HL-60 (cell line): ENCODE data around the gene QRSL1.

Experiments used
- GABPA ChIP-seq: IDR thresholded peaks from 2 replicates; pipeline ENCODE4 v1.6.1; 2012; ENCODE audit warnings: low read depth
- POLR2AphosphoS5 ChIP-seq: IDR thresholded peaks from 2 replicates; pipeline ENCODE4 v1.6.1; 2012; ENCODE audit warnings: low read depth
- SPI1 ChIP-seq: IDR thresholded peaks from 2 replicates; pipeline ENCODE4 v1.6.1; 2012; ENCODE audit warnings: low read depth, mild to moderate bottlenecking, borderline replicate concordance
- TF ChIP-seq, protein P1 (sequence below): IDR thresholded peaks from one replicate; pipeline ENCODE4 v1.5.1; 2011; ENCODE audit warnings: low read length, control low read depth, inconsistent platforms; ENCODE audit not compliant: insufficient read depth
- TF ChIP-seq, protein P2 (sequence below): IDR thresholded peaks from 2 replicates; pipeline ENCODE4 v1.6.1; 2012; ENCODE audit warnings: low read depth; ENCODE audit not compliant: insufficient replicate concordance

GRCh38 chr6:106617302-106617701, 12.1 kb upstream of the QRSL1 start:
- TF ChIP-seq, protein P1, sequence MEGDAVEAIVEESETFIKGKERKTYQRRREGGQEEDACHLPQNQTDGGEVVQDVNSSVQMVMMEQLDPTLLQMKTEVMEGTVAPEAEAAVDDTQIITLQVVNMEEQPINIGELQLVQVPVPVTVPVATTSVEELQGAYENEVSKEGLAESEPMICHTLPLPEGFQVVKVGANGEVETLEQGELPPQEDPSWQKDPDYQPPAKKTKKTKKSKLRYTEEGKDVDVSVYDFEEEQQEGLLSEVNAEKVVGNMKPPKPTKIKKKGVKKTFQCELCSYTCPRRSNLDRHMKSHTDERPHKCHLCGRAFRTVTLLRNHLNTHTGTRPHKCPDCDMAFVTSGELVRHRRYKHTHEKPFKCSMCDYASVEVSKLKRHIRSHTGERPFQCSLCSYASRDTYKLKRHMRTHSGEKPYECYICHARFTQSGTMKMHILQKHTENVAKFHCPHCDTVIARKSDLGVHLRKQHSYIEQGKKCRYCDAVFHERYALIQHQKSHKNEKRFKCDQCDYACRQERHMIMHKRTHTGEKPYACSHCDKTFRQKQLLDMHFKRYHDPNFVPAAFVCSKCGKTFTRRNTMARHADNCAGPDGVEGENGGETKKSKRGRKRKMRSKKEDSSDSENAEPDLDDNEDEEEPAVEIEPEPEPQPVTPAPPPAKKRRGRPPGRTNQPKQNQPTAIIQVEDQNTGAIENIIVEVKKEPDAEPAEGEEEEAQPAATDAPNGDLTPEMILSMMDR: no peak
- no peak for TF ChIP-seq GABPA
- TF ChIP-seq, protein P2, sequence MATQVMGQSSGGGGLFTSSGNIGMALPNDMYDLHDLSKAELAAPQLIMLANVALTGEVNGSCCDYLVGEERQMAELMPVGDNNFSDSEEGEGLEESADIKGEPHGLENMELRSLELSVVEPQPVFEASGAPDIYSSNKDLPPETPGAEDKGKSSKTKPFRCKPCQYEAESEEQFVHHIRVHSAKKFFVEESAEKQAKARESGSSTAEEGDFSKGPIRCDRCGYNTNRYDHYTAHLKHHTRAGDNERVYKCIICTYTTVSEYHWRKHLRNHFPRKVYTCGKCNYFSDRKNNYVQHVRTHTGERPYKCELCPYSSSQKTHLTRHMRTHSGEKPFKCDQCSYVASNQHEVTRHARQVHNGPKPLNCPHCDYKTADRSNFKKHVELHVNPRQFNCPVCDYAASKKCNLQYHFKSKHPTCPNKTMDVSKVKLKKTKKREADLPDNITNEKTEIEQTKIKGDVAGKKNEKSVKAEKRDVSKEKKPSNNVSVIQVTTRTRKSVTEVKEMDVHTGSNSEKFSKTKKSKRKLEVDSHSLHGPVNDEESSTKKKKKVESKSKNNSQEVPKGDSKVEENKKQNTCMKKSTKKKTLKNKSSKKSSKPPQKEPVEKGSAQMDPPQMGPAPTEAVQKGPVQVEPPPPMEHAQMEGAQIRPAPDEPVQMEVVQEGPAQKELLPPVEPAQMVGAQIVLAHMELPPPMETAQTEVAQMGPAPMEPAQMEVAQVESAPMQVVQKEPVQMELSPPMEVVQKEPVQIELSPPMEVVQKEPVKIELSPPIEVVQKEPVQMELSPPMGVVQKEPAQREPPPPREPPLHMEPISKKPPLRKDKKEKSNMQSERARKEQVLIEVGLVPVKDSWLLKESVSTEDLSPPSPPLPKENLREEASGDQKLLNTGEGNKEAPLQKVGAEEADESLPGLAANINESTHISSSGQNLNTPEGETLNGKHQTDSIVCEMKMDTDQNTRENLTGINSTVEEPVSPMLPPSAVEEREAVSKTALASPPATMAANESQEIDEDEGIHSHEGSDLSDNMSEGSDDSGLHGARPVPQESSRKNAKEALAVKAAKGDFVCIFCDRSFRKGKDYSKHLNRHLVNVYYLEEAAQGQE: no peak
- TF ChIP-seq POLR2AphosphoS5: no peak
- TF ChIP-seq SPI1: no peak
